ENCODE measurements around the gene DST.

The DST gene

DNA sequence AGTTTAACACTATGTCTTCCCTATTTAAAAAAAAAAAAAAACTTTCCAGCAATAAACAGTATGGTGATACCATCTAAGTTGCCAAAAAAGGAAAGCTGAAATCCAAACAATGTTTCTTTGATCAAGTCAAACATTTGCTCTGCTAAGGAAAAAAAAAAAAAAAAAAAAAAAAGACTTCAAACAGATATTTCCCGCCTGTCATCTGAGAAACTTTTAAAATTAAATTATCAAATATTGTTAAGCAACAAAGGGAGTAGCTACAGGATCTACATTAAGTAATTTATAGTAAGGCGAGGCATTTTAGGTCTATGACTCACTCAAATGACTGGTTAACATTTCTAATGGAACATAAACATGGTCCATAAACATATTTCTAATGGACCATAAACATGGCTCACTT lies 121.2 kb downstream of the DST start:
- DNase-seq (ENCODE audit: low read depth in 1 of 2, low spot score in 1 of 2), result no peak
- TF ChIP-seq JUND (IDR thresholded peaks at IDR 0.05; ENCODE audit: low read depth), result no peak
- in situ Hi-C loops (cut with HindIII; ENCODE audit: low pct_unique_long_range_greater_than_20kb, low sequenced_read_pairs), result no loop called here

- no peak for DNase-seq (ENCODE audit: low read depth in 1 of 2, low spot score in 1 of 2)
- in situ Hi-C loops (cut with HindIII; ENCODE audit: low pct_unique_long_range_greater_than_20kb, low sequenced_read_pairs), result no loop called here
- no peak for TF ChIP-seq JUND (IDR thresholded peaks at IDR 0.05; ENCODE audit: low read depth)
Measured at GRCh38 chr6:56520218-56520617, 122.5 kb downstream of the DST start.

GRCh38 chr6:56518995-56519767 lies 123.5 kb downstream of the DST start:
- TF ChIP-seq JUND (IDR thresholded peaks at IDR 0.05; ENCODE audit: low read depth), result no peak
- in situ Hi-C loops (cut with HindIII; ENCODE audit: low pct_unique_long_range_greater_than_20kb, low sequenced_read_pairs), result no loop called here
- no peak for DNase-seq (ENCODE audit: low read depth in 1 of 2, low spot score in 1 of 2)

GRCh38 chr6:56517155-56517745 lies 125.4 kb downstream of the DST start:
- no peak for DNase-seq (ENCODE audit: low read depth in 1 of 2, low spot score in 1 of 2)
- in situ Hi-C loops (cut with HindIII; ENCODE audit: low pct_unique_long_range_greater_than_20kb, low sequenced_read_pairs), result no loop called here
- TF ChIP-seq JUND (IDR thresholded peaks at IDR 0.05; ENCODE audit: low read depth), result no peak

- no peak for DNase-seq (ENCODE audit: low read depth in 1 of 2, low spot score in 1 of 2)
- no peak for TF ChIP-seq JUND (IDR thresholded peaks at IDR 0.05; ENCODE audit: low read depth)
Measured at GRCh38 chr6:56516003-56516402, 126.7 kb downstream of the DST start.

DNA sequence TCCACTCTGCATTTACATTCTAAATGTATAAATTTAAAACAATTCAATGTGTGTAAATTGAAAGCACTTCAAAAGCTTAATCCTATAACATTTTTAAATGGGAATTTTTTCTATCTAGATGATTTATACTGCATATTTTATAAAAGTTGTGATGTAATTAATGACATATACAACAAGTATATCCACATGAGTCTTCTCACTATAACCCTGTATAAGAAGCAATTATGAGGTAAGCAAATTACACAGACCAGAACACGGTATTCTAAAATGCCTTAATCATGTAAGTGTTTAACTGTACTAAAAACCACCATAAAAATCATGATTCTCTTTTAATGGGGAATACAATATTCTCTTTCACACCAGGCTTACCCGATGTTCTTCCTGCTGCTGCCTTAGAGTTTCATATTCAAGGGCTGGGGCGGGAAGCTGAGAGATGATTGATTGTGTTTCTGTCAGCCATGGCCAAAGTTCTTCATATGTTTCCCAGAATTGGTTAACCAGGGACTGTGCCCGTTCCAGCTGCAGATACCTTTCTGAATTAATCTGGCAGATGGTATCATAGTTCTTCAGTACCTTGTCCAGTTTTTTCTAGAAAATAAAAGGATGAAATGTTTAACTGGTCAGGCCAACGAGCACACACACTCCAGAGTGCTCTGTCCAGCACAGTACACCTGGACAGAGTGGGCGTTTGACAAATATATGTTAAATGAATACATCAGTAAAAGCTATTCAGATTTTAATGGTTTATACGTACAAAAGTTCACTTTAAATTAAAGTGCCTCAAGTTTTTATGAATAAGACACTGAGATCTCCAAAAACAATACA lies 127.4 kb downstream of the DST start:
- TF ChIP-seq JUND (IDR thresholded peaks at IDR 0.05; ENCODE audit: low read depth), result no peak
- DNase-seq (ENCODE audit: low read depth in 1 of 2, low spot score in 1 of 2), result no peak
- in situ Hi-C loops (cut with HindIII; ENCODE audit: low pct_unique_long_range_greater_than_20kb, low sequenced_read_pairs), result no loop called here

More at GRCh38 chr6:56516003-56516402, 126.7 kb downstream of the DST start:
- in situ Hi-C loops (cut with HindIII; ENCODE audit: low pct_unique_long_range_greater_than_20kb, low sequenced_read_pairs), result no loop called here

GRCh38 chr6:56514395-56514794 lies 128.3 kb downstream of the DST start:
- DNase-seq (ENCODE audit: low read depth in 1 of 2, low spot score in 1 of 2), result no peak
- in situ Hi-C loops (cut with HindIII; ENCODE audit: low pct_unique_long_range_greater_than_20kb, low sequenced_read_pairs), result no loop called here
- no peak for TF ChIP-seq JUND (IDR thresholded peaks at IDR 0.05; ENCODE audit: low read depth)

DNA sequence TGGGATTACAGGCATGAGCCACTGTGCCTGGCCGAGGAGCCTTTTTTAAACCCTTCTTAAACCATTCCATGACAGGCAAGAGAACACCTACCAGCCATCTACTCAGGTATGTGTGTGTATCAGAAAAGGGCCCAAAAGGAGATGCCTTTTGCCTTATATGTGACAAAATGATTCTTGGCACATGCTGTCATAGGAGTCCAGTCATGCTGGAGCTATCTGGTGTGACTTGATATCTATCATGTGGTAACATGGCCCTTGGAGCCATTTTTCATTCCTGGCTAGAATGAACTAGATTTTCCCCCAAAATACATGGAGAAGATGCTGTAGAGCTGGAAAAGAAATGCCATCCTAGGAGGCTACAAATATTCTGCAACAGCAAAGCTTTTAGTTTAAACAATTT lies 129.1 kb downstream of the DST start:
- in situ Hi-C loops (cut with HindIII; ENCODE audit: low pct_unique_long_range_greater_than_20kb, low sequenced_read_pairs), result no loop called here
- no peak for DNase-seq (ENCODE audit: low read depth in 1 of 2, low spot score in 1 of 2)
- no peak for TF ChIP-seq JUND (IDR thresholded peaks at IDR 0.05; ENCODE audit: low read depth)

- no peak for DNase-seq (ENCODE audit: low read depth in 1 of 2, low spot score in 1 of 2)
- TF ChIP-seq JUND (IDR thresholded peaks at IDR 0.05; ENCODE audit: low read depth), result no peak
- in situ Hi-C loops (cut with HindIII; ENCODE audit: low pct_unique_long_range_greater_than_20kb, low sequenced_read_pairs), result no loop called here
Measured at GRCh38 chr6:56511591-56511990, 131.1 kb downstream of the DST start.

DNA sequence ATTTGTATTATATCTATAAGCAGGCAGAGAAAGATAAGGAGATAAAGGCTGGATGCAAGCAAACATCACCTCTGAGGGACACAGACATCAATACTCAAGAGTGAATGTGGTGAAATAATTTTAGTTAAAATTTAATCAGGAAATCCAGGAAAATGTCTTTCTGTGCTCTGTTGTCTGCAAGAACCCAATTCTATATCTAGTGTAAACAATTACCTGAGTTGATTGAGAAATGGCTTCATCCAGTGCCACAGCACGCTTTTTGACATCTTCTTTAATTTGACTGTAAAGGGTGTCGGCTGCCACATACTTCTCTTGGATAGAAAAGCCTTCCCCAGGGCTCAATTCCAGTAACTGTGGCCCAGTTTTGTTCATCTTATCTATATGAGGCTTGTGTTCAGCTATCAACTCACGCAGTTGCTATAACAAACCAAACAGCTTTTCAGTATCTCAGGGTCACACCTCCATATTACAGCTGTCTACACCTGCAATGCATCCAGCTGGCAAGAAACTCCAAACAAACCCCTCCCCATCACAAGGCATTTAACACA lies 131.6 kb downstream of the DST start:
- no peak for DNase-seq (ENCODE audit: low read depth in 1 of 2, low spot score in 1 of 2)
- in situ Hi-C loops (cut with HindIII; ENCODE audit: low pct_unique_long_range_greater_than_20kb, low sequenced_read_pairs), result no loop called here
- TF ChIP-seq JUND (IDR thresholded peaks at IDR 0.05; ENCODE audit: low read depth), result no peak

GRCh38 chr6:56509031-56509430 lies 133.7 kb downstream of the DST start:
- no peak for TF ChIP-seq JUND (IDR thresholded peaks at IDR 0.05; ENCODE audit: low read depth)
- in situ Hi-C loops (cut with HindIII; ENCODE audit: low pct_unique_long_range_greater_than_20kb, low sequenced_read_pairs), result no loop called here
- no peak for DNase-seq (ENCODE audit: low read depth in 1 of 2, low spot score in 1 of 2)

DNA sequence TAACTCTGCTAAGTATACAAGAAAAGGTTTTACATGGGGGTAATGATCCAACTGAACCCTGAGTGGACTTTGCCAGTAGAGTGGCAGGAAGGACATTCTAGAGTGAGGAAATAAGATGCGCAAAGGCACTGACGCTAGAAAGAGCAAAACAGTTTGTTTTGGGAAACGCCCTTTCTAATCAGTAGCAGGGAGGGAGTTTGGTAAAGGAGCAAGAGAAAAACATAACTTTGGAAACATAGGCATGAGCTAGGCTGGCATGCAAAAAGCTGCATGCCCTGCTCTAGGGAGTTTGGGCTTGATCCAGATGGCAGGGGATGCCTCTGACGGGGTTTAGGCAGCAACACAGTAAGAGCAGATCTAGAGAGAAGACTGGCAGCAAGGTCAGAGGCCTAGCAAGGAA lies 135.2 kb downstream of the DST start:
- TF ChIP-seq JUND (IDR thresholded peaks at IDR 0.05; ENCODE audit: low read depth), result no peak
- DNase-seq (ENCODE audit: low read depth in 1 of 2, low spot score in 1 of 2), result no peak
- in situ Hi-C loops (cut with HindIII; ENCODE audit: low pct_unique_long_range_greater_than_20kb, low sequenced_read_pairs), result no loop called here

Data from T47D (cell line).